ENCODE results near the gene LGR6. TPM values are rescaled to one million over a fixed set of nuclear protein-coding genes. Genes with fewer than 3 reads are reported as not detected.

Gene LGR6
- total and polyA plus RNA-seq, 2 of the 4 experiments (the other 2 are of a cell fraction) = not detected

- POLR2A ChIA-PET (ENCODE audit: unreplicated experiment) = no interaction called here
- H3K79me1 ChIP-seq (ENCODE audit: low read depth in 1 of 2, low read length in 2 of 2) = no peaks in the 10 kb centered on the region
- H4K5ac ChIP-seq (ENCODE audit: low read depth, low read length) = no peak overlapping the region
- no peak overlapping the region for H3K27ac ChIP-seq (ENCODE audit: insufficient read depth, low read length)
- H4K91ac ChIP-seq (ENCODE audit: insufficient read depth, low read depth, low read length) = no peak overlapping the region
- dilution Hi-C loops (cut with HindIII; ENCODE audit: low sequenced_read_pairs, unreplicated experiment) = no loop called here
- CTCF ChIA-PET = no interaction called here
- H3K23ac ChIP-seq (ENCODE audit: low read depth, low read length) = no peak overlapping the region
- no peak overlapping the region for H3K4me3 ChIP-seq (ENCODE audit: insufficient read depth, low read depth, low read length)
- TF ChIP-seq CEBPB (IDR thresholded peaks at IDR 0.05; ENCODE audit: low read depth, low read length) (no peak), CHD1 (IDR thresholded peaks at IDR 0.05; ENCODE audit: low read depth, low read length) (no peak), USF2 (IDR thresholded peaks at IDR 0.05; ENCODE audit: low read depth, low read length) (no peak), MXI1 (IDR thresholded peaks at IDR 0.05; ENCODE audit: borderline replicate concordance, low read depth, low read length) (no peak), RAD21 (IDR thresholded peaks at IDR 0.05; ENCODE audit: low read length) (no peak), MAFK (IDR thresholded peaks at IDR 0.05; ENCODE audit: low read depth, low read length) (no peak), CTCF (conservative IDR thresholded peaks at IDR 0.05; ENCODE audit: low read depth, low read length) (no peak), RFX5 (IDR thresholded peaks at IDR 0.05; ENCODE audit: low read depth, low read length) (no peak), ELK1 (IDR thresholded peaks at IDR 0.05; ENCODE audit: borderline replicate concordance, low read depth, low read length) (no peak)
- H3K18ac ChIP-seq (ENCODE audit: low read depth, low read length) = no peak overlapping the region
- no peaks in the 10 kb centered on the region for H3K4me1 ChIP-seq (ENCODE audit: control insufficient read depth, insufficient read depth, low read length)
- no peaks in the 10 kb centered on the region for H3K9me3 ChIP-seq (ENCODE audit: control insufficient read depth, insufficient read depth, low read length)
- in situ Hi-C loops (cut with MboI; ENCODE audit: low sequenced_read_pairs) = no loop called here
- no peak overlapping the region for H3K4ac ChIP-seq (ENCODE audit: low read depth, low read length)
- no peak overlapping the region for H2BK120ac ChIP-seq (ENCODE audit: low read depth, low read length)
- no peak overlapping the region for H2AK9ac ChIP-seq (replicated peaks; ENCODE audit: low read depth, low read length, poor library complexity)
- H2AFZ ChIP-seq (replicated peaks; ENCODE audit: low read length, poor library complexity) = no peak overlapping the region
- H3K56ac ChIP-seq (ENCODE audit: extremely low read depth, insufficient read depth, low read length) = no peak overlapping the region
- no peak overlapping the region for H2BK20ac ChIP-seq (ENCODE audit: low read depth, low read length)
- H3K9me1 ChIP-seq (ENCODE audit: insufficient read depth, low read length) = no peaks in the 10 kb centered on the region
- H3K36me3 ChIP-seq (ENCODE audit: control insufficient read depth, insufficient read depth, low read length) = no peaks in the 10 kb centered on the region
- H4K8ac ChIP-seq (ENCODE audit: low read depth in 2 of 2, low read length in 2 of 2) = no peak overlapping the region
- no peaks in the 10 kb centered on the region for H4K20me1 ChIP-seq (ENCODE audit: insufficient read depth, low read length)
- ATAC-seq (ENCODE audit: low read depth) = no peak
- H3K14ac ChIP-seq (replicated peaks; ENCODE audit: low read depth, low read length) = no peak overlapping the region
- intact Hi-C loops (cut with micrococcal nuclease) = no loop called here
- H3K27me3 ChIP-seq (ENCODE audit: control insufficient read depth, insufficient read depth, low read length) = peaks cover 25% of the 10 kb centered on the region
- 74% methylated on average over 3 of the region's 4 CpGs; no CpG with 5 or more reads in 1 of the 2 experiments for WGBS, 2 experiments (ENCODE audit: extremely low coverage in 2 of 2, insufficient read length in 1 of 2)
- DNase-seq = no peak
- no peak overlapping the region for H2AK5ac ChIP-seq (ENCODE audit: low read depth, low read length)
- no peak overlapping the region for H2BK5ac ChIP-seq (ENCODE audit: low read depth, low read length, poor library complexity, severe bottlenecking)
- no TSS peak for BruUV-seq (replicated peaks)
- no peak overlapping the region for H2BK15ac ChIP-seq (ENCODE audit: low read depth, low read length)
- no peak overlapping the region for H3K9ac ChIP-seq (ENCODE audit: low read depth, low read length)
- no peak overlapping the region for H3K4me2 ChIP-seq (ENCODE audit: low read depth, low read length)
Observed at GRCh38 chr1:202153284-202153683, 40.3 kb upstream of the LGR6 start.
